ENCODE results near the gene DMAP1.
"Not testable (repeated sequence)": the region's sequence is repeated elsewhere in the genome, so short reads cannot be mapped to it uniquely, and the experiment has no call there.

The DMAP1 gene

DNA sequence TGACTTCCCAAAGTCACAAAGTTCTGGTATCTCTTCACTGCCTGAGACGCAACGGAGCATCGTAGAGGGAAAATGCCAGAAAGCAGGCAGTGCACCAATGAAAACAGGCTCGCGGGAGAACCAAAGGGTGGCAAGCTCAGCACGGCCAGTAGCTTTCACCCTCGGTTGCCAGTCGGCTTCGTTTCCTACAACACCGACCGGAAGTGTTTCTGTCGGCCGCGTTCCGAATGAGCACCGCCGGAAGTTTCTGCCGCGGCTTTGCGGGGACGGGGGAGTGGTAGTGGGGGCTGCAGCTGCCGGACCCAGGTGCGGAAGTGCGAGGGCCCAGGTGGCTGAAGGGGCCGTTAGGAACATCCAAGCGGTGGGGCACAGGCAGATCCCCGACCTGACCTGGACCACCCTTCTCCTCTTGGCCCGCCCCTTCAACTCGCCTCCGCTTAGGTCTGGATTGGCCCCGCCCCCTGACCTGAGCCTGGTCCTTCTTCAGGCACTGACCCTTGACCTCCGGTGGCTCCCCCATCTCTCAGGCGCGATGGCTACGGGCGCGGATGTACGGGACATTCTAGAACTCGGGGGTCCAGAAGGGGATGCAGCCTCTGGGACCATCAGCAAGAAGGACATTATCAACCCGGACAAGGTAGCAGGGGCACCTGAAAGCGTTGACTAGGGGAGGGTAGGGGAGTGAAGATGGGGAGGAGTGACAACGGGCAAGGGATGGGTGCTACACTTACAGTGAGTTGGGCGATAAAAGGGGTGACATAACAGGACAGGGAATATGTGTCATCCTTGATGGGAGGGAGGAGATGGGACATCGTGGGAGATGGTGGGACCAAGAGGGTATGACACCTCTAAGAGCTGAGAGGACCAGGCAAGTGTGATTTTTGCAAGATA lies at the start of gene DMAP1:
DMAP1 (plus strand) TSS at position 250 of the 891 bp plus-strand sequence; CDS start at position 533, 283 bp downstream.
- peak; percentile 76 to 78 for DNase-seq (ENCODE audit: low read depth in 2 of 2)

- DNase-seq (ENCODE audit: low read depth in 2 of 2) = no peak
These were observed 44.7 kb upstream of the DMAP1 start for GRCh38 chr1:44168520-44169098.

GRCh38 chr1:44170281-44170823 lies 42.9 kb upstream of the DMAP1 start:
- no peak for DNase-seq (ENCODE audit: low read depth in 2 of 2)

DNA sequence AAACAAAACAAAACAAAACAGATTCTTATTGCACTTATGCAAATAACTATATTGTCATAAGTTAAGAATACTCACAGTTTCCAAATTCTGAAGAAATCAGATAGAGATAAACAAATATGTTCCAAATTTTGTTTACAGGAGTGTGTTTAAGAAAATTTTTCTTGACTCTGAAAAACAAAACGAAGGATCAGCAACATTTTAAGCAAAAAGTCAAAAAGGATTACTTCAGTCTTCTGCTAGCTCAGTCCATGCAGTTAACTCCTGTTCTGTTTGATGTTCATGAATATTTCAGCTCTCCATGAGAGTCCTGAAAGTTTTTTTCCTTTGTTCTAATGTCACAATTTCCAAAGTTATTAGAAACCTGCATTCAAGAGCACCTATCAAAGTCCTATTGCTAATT lies 38.6 kb upstream of the DMAP1 start:
- DNase-seq (ENCODE audit: low read depth in 2 of 2) = no peak

DNA sequence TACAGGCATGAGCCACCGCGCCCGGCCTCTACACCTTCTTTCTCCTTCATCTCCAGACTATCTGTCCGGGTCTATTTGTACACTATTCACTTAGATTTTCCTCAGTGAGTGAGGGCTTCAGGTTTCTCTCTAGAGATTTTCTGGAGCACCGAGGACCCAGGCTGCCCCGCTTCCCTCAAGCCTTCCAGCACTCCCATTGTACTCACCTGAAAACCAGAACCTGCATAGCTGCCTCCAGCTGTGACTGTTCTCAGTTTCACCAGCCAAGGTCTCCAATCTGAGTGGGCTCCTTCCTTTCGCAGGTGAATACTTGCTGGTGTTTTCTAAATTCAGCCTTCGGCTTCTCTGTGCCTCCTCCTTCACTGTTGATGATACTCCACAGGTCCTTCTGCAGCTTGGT lies 12.9 kb upstream of the DMAP1 start:
- DNase-seq (ENCODE audit: low read depth in 2 of 2) = no peak

- DNase-seq (ENCODE audit: low read depth in 2 of 2) = not testable (repeated sequence)
These were observed 6.7 kb upstream of the DMAP1 start for GRCh38 chr1:44206545-44206944.

DNA sequence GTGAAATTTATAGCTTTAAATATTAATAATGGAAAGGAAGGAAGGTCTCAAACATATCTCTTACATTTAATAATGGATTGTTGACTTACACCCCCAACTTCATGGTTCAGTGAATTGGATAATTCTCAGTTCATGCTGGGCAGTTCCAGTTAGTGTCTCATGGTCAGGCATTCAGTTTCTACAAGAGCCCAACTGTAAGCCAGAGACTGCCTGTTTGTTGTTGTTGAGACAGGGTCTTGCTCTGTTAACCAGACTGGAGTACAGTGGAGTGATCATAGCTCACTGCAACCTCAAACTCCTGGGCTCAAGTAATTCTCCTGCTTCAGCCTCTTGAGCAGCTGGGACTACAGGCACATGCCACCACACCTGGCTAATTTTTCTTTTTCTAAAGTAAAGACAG lies 5.0 kb upstream of the DMAP1 start:
- DNase-seq (ENCODE audit: low read depth in 2 of 2) = no peak

- no peak for DNase-seq (ENCODE audit: low read depth in 2 of 2)
These were observed 2.7 kb upstream of the DMAP1 start for GRCh38 chr1:44210595-44210994.

- peak in 1 of 2 donors; percentile 24 for DNase-seq (ENCODE audit: low read depth in 2 of 2)
These were observed 683 bp upstream of the DMAP1 start for GRCh38 chr1:44212355-44213221.

DNA sequence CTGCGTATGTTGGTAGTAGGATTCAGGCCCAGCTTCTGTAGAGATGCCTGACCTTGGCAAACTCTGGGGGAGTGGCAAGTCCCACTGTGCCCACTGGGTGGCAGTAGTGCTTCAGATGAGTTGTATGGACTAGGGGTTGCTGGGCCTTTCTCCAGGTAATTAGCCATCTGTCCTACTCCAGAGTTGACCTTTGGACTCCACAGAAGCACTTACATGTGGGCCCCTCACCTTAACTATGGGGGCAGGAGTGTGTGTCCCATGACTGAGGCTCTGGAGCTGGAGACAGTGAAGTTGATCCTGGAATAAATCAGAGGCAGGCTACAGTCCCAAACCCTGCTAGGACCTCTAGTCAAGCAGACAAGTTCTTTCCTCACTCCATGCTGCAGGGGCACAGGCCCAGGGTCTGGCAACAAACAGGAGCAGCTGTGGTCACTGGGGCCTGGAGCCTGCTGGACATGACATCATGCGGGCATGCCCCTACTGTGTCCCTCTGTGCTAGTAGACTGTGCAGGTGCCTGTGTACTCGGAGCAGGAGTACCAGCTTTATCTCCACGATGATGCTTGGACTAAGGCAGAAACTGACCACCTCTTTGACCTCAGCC lies 4.6 kb downstream of the DMAP1 start:
- peak; percentile 55 to 75 for DNase-seq (ENCODE audit: low read depth in 2 of 2)

DNA sequence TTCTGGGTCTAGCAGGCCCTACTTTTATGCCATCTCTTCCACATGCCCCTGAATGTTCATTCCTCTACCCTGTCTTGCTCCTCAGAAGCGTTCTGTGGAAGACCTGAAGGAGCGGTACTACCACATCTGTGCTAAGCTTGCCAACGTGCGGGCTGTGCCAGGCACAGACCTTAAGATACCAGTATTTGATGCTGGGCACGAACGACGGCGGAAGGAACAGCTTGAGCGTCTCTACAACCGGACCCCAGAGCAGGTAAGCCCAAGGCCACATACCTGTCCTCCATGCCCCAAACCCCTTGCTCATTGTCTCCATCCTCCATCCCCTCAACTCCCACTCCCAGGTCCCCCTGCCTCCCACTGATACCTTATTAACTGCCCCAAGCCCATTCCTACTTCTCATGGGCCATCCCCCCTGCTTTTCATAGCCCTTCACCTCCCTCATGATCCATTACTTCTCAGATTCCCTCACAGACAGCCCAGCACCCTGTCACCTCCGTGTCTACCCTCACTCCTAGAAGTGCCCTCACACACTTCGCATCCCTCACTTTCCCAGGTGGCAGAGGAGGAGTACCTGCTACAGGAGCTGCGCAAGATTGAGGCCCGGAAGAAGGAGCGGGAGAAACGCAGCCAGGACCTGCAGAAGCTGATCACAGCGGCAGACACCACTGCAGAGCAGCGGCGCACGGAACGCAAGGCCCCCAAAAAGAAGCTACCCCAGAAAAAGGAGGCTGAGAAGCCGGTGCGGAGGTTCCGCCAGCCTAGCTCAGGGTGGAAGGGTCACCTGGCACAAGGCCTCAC lies 5.4 kb downstream of the DMAP1 start:
- no peak for DNase-seq (ENCODE audit: low read depth in 2 of 2)

- DNase-seq (ENCODE audit: low read depth in 2 of 2) = no peak
These were observed 6.0 kb downstream of the DMAP1 start for GRCh38 chr1:44219301-44219626.

DNA sequence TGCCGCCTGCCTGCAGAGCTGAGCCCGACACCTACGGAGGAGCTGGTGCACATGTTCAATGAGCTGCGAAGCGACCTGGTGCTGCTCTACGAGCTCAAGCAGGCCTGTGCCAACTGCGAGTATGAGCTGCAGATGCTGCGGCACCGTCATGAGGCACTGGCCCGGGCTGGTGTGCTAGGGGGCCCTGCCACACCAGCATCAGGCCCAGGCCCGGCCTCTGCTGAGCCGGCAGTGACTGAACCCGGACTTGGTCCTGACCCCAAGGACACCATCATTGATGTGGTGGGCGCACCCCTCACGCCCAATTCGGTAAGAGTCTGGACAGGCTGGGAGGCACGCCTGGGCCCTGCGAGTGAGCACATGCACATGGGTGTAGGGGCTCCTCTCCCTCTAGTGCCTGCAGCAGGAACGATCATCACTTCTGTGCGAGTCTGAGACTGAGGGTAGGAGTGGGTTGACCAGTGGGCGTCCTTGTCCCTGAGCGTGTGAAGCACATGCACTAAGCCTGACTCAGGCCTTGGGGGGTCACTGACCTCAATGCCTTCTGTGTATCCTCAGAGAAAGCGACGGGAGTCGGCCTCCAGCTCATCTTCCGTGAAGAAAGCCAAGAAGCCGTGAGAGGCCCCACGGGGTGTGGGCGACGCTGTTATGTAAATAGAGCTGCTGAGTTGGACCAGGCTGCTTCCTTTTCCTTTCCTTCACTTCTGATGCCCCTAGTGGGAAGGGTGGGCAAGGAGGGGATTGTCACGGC lies 6.9 kb downstream of the DMAP1 start:
- no peak for DNase-seq (ENCODE audit: low read depth in 2 of 2)

DNA sequence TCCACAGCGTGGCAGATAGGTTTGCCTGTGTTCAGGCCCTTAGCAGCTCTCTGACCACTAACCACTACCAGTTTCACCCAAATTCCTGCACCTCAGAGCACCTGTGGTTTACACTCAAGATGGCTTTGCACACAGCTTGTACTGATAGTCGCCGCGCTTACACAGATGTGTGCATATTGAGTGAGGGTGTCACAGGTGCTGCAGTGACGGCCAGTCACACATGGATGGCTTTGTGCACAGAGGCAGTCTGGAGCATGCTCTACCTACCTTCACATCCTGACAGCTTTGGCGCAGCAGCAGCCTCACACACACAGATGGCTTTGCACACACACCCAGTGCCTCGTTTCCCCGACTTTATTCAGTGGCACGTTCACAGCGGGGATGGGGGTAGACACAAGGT lies 7.5 kb downstream of the DMAP1 start:
- DNase-seq (ENCODE audit: low read depth in 2 of 2) = no peak

- DNase-seq (ENCODE audit: low read depth in 2 of 2) = no peak
These were observed 8.5 kb downstream of the DMAP1 start for GRCh38 chr1:44221769-44222168.

DNA sequence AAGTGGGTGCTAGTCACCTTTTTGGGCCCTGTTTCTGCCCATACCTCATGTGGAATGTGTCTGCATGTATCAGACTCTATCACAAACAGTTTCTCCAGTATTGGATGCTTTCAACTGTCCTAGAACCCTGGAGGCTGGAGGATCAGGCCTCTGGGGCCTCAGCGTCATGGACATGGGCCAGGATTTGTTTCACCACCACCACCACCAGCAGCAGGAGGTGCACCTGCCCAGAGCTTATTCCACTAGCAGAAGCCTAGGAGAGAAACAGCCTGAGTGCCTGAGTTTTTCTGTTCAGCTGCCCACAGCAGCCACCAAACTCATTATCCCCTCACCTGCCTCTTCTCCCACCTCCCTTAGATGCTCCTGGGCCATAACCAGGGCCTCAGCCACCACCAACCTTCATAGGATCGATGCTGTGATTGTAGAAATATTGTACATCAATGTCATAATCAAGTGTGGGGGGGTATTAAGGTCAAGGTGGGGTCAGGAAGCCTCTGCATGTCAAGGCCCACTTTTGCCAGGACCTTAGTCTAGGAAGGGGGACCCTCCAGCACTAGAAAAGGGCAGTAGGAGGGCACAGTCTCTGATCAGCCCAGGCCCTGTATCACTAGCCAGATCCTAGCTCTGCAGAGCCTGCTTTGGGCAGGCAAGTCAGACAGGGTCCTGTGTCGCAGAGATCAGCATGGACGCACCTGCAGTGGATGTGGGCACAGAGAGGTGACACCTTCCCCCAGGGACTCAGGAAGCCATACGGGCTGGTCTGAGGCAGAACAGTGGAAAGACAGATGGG lies 9.3 kb downstream of the DMAP1 start:
- no peak for DNase-seq (ENCODE audit: low read depth in 2 of 2)

DNA sequence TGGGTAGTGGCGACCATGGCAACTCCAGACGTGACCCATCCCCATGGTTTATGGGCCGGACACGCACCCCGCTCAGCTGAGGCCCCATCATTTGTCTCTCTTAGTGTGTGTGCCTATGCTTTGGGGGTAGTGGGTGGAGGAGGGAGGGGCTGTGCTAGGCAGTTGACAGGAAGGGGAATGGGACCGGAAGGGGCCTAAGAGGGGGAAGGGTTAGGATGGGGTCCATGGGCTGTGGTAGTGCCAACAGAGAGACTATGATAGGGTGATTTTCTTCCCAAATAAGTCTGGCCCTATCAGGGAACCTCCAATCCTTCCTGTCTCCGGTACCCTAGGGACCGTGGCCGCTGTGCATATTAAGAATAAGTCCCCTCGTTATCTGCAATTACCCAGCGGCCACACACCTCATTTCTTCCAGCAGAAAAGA lies 9.9 kb downstream of the DMAP1 start:
- no peak for DNase-seq (ENCODE audit: low read depth in 2 of 2)

GRCh38 chr1:44225761-44226160 lies 12.5 kb downstream of the DMAP1 start:
- no peak for DNase-seq (ENCODE audit: low read depth in 2 of 2)

DNA sequence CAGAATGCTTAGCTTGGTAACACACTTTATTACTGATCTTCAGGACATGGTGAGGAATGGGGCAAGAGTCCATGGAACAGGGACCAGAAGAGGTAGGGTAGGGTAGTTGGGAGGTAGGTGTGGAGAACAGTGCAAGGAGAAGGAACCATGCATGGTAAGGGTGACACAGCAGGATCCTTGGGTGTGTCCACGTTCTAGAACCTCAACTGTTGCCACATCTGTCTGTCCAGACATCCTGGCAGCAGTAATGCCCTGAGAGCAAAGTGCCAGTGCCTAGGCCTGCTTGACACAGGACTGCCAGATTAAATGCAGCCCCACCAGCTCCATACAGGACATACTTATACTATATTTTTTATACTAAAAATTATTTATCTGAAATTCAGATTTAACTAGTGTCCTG lies 13.9 kb downstream of the DMAP1 start:
- DNase-seq (ENCODE audit: low read depth in 2 of 2) = no peak

All from stimulated activated CD4-positive, alpha-beta T cell treated with anti-CD3 and anti-CD28 coated beads, Interleukin-15, amount 100 ng/mL, for 48 hours (primary cell).